OCI-LY7 (cell line): ENCODE measurements around the gene TMEM151A. TPM values are rescaled to one million over a fixed set of nuclear protein-coding genes. Genes with fewer than 3 reads are reported as not detected.

Experiments used
- BruUV-seq: library from RNA; stranded (reverse); fragments of 400-500 nt; replicated peaks from 2 replicates; lab custom pipeline; 2021; lab: Mats Ljungman, UMichigan
- CTCF ChIA-PET: fragments of 300-600 bp; sonication (Branson Sonifier 250); formaldehyde crosslinking; loops from one replicate; lab custom pipeline; 2022; ENCODE audit warnings: antibody characterized with exemption; ENCODE audit not compliant: unreplicated experiment; lab: Charles Lee
- POLR2A ChIA-PET: fragments of 300-600 bp; sonication (Branson Sonifier 250); formaldehyde crosslinking; loops from one replicate; lab custom pipeline; 2022; ENCODE audit warnings: antibody characterized with exemption; lab: Charles Lee
- DNase-seq: peaks from one replicate; pipeline ENCODE4 v3.0.0-alpha.2; 2015; ENCODE audit warnings: low spot score
- H2AFZ ChIP-seq: fragments of 200-600 bp; sonication (generic), shearing (Covaris generic); 2 replicates; pipeline ENCODE4 v1.6.1; 2014; ENCODE audit warnings: mild to moderate bottlenecking, antibody characterized with exemption, low read length, moderate library complexity
- H3K27ac ChIP-seq: fragments of 200-600 bp; sonication (generic); 2 replicates; pipeline ENCODE4 v1.5.1; 2014; ENCODE audit warnings: mixed run types, low read depth, mild to moderate bottlenecking, moderate library complexity, low read length, inconsistent platforms; ENCODE audit not compliant: poor library complexity, severe bottlenecking
- H3K36me3 ChIP-seq: fragments of 200-600 bp; sonication (generic); 2 replicates; pipeline ENCODE4 v1.6.1; 2014; ENCODE audit warnings: mild to moderate bottlenecking, antibody characterized with exemption, low read length, moderate library complexity, mixed read lengths; ENCODE audit not compliant: insufficient read depth
- H3K4me1 ChIP-seq: fragments of 200-600 bp; sonication (generic); 2 replicates; pipeline ENCODE4 v1.5.1; 2014; ENCODE audit warnings: mild to moderate bottlenecking, low read length; ENCODE audit not compliant: insufficient read depth, poor library complexity, severe bottlenecking
- H3K4me2 ChIP-seq: fragments of 200-600 bp; sonication (generic); 2 replicates; pipeline ENCODE4 v1.6.1; 2014; ENCODE audit warnings: mild to moderate bottlenecking, low read length
- H3K4me3 ChIP-seq: fragments of 200-600 bp; sonication (generic); 2 replicates; pipeline ENCODE4 v1.5.1; 2014; ENCODE audit warnings: mild to moderate bottlenecking, low read depth, low read length; ENCODE audit not compliant: poor library complexity, severe bottlenecking
- H3K79me2 ChIP-seq: fragments of 200-600 bp; sonication (generic); 2 replicates; pipeline ENCODE4 v1.6.1; 2016; ENCODE audit warnings: low read depth, mild to moderate bottlenecking, low read length, moderate library complexity, mixed read lengths; ENCODE audit not compliant: insufficient read depth
- H3K9me2 ChIP-seq: fragments of 200-600 bp; sonication (generic); 2 replicates; pipeline ENCODE4 v1.6.1; 2016; ENCODE audit warnings: mild to moderate bottlenecking, low read length, mixed read lengths; ENCODE audit not compliant: insufficient read depth
- H3K9me3 ChIP-seq: fragments of 200-600 bp; sonication (generic); 2 replicates; pipeline ENCODE4 v1.6.1; 2014; ENCODE audit warnings: mild to moderate bottlenecking, mixed run types, low read length, mixed read lengths
- H4K20me1 ChIP-seq: fragments of 200-600 bp; sonication (generic); 2 replicates; pipeline ENCODE4 v1.6.1; 2014; ENCODE audit warnings: mild to moderate bottlenecking, antibody characterized with exemption, low read length, moderate library complexity, mixed read lengths; ENCODE audit not compliant: insufficient read depth
- CTCF ChIP-seq: fragments of 200-600 bp; sonication (generic); conservative IDR thresholded peaks from 2 replicates; pipeline ENCODE4 v1.5.1; 2014; ENCODE audit warnings: mild to moderate bottlenecking, antibody characterized with exemption, low read length, moderate library complexity, mixed read lengths
- EZH2phosphoT487 ChIP-seq: fragments of 200-600 bp; sonication (generic); IDR thresholded peaks from 2 replicates; pipeline ENCODE4 v1.6.1; 2018; ENCODE audit warnings: low read depth, borderline replicate concordance, mild to moderate bottlenecking, mixed run types, antibody characterized with exemption, low read length, moderate library complexity, mixed read lengths
- intact Hi-C: fragments of 100-400 bp; cut with micrococcal nuclease; formaldehyde crosslinking; loops from one replicate; pipeline ENCODE4 v1.10.0; 2022; ENCODE audit not compliant: unreplicated experiment
- total RNA-seq, 2 experiments: library from RNA; depleted of rRNA in 1 of 2; stranded (reverse); fragments of >200 nt in 1 of 2; shearing (Covaris generic) in 1 of 2; gene quantifications; 2 replicates each; pipeline ENCODE4 v1.2.3, GENCODE V29; 2014 to 2022

The TMEM151A gene
- total RNA-seq, 2 experiments from 2014 or later = not detected

- Histone ChIP-seq H3K4me2 (no peak overlapping the region), H2AFZ (no peak overlapping the region), H3K9me3 (no peaks in the 10 kb centered on the region), H3K27ac (no peak overlapping the region), H3K36me3 (no peaks in the 10 kb centered on the region), H3K79me2 (no peaks in the 10 kb centered on the region), H3K9me2 (no peaks in the 10 kb centered on the region), H4K20me1 (no peaks in the 10 kb centered on the region), H3K4me1 (peaks cover 48% of the 10 kb centered on the region), H3K4me3 (no peak overlapping the region)
- TF ChIP-seq CTCF (no peak), EZH2phosphoT487 (no peak)
- ChIA-PET CTCF (interaction anchor here (0.8 kb wide), 1 partner anchor 9 kb away, joined by 3 read pairs; no protein-coding TSS in a partner anchor), POLR2A (no interaction called here)
- no peak for DNase-seq
- intact Hi-C loops = no loop called here
- BruUV-seq = no TSS peak
These were observed 29.9 kb downstream of the TMEM151A start for GRCh38 chr11:66321606-66322005.

GRCh38 chr11:66322732-66323427, 31.2 kb downstream of the TMEM151A start:
- Histone ChIP-seq H3K36me3 (no peaks in the 10 kb centered on the region), H3K9me2 (no peaks in the 10 kb centered on the region), H2AFZ (no peak overlapping the region), H3K79me2 (no peaks in the 10 kb centered on the region), H3K27ac (no peak overlapping the region), H3K9me3 (no peaks in the 10 kb centered on the region), H4K20me1 (no peaks in the 10 kb centered on the region), H3K4me2 (no peak overlapping the region), H3K4me1 (peaks cover 48% of the 10 kb centered on the region), H3K4me3 (no peak overlapping the region)
- TF ChIP-seq EZH2phosphoT487 = no peak
- no peak for TF ChIP-seq CTCF
- DNase-seq = no peak
- POLR2A ChIA-PET = interaction anchor here (1.0 kb wide), 1 partner anchor 10 kb away, joined by 3 read pairs; no protein-coding TSS in a partner anchor
- intact Hi-C loops = no loop called here
- BruUV-seq = no TSS peak
- CTCF ChIA-PET = no interaction called here

- no TSS peak for BruUV-seq
- no peaks in the 10 kb centered on the region for H3K9me3 ChIP-seq
- H3K27ac ChIP-seq = no peak overlapping the region
- no peaks in the 10 kb centered on the region for H4K20me1 ChIP-seq
- peaks cover 48% of the 10 kb centered on the region for H3K4me1 ChIP-seq
- H2AFZ ChIP-seq = no peak overlapping the region
- intact Hi-C loops = no loop called here
- no peak for TF ChIP-seq EZH2phosphoT487
- TF ChIP-seq CTCF = no peak
- DNase-seq = no peak
- H3K9me2 ChIP-seq = no peaks in the 10 kb centered on the region
- H3K4me3 ChIP-seq = no peak overlapping the region
- POLR2A ChIA-PET = interaction anchor here (0.6 kb wide), 1 partner anchor 57 kb away, joined by 3 read pairs; no protein-coding TSS in a partner anchor
- no peaks in the 10 kb centered on the region for H3K79me2 ChIP-seq
- no peaks in the 10 kb centered on the region for H3K36me3 ChIP-seq
- H3K4me2 ChIP-seq = no peak overlapping the region
- CTCF ChIA-PET = no interaction called here
These were observed 32.0 kb downstream of the TMEM151A start for GRCh38 chr11:66323684-66324083.
